Smooth muscle cell (in vitro differentiated cells): ENCODE results near the gene CAPNS2. TPM values are rescaled to one million over a fixed set of nuclear protein-coding genes. Genes with fewer than 3 reads are reported as not detected.

Experiments used
- DNase-seq: peaks from one replicate; lab custom pipeline; 2025; ENCODE audit not compliant: unreplicated experiment; lab: John Stamatoyannopoulos, UW
- H2AFZ ChIP-seq: fragments of 200-600 bp; sonication (generic); 2 replicates; pipeline ENCODE4 v1.6.0; 2016; ENCODE audit warnings: antibody characterized with exemption, low read depth, mild to moderate bottlenecking
- H3F3A ChIP-seq: fragments of 200-600 bp; sonication (generic); 2 replicates; pipeline ENCODE4 v1.6.0; 2017; ENCODE audit warnings: antibody characterized with exemption, low read depth
- H3K27ac ChIP-seq: fragments of 200-600 bp; sonication (generic); 2 replicates; pipeline ENCODE4 v1.5.1; 2016; ENCODE audit warnings: low read depth, mild to moderate bottlenecking
- H3K27me3 ChIP-seq: fragments of 200-600 bp; sonication (generic); 2 replicates; pipeline ENCODE4 v1.6.1; 2016; ENCODE audit warnings: low read depth, mild to moderate bottlenecking
- H3K36me3 ChIP-seq: fragments of 200-600 bp; sonication (generic); 2 replicates; pipeline ENCODE4 v1.5.1; 2016; ENCODE audit warnings: low read depth
- H3K4me1 ChIP-seq: fragments of 200-600 bp; sonication (generic); 2 replicates; pipeline ENCODE4 v1.5.1; 2016; ENCODE audit warnings: low read depth
- H3K4me2 ChIP-seq: fragments of 200-600 bp; sonication (generic); 2 replicates; pipeline ENCODE4 v1.6.0; 2016; ENCODE audit warnings: mild to moderate bottlenecking
- H3K4me3 ChIP-seq: fragments of 200-600 bp; sonication (generic); 2 replicates; pipeline ENCODE4 v1.5.1; 2016; ENCODE audit warnings: mild to moderate bottlenecking
- H3K79me2 ChIP-seq: fragments of 200-600 bp; sonication (generic); 2 replicates; pipeline ENCODE4 v1.6.0; 2016; ENCODE audit warnings: low read depth, mild to moderate bottlenecking
- H3K9ac ChIP-seq: fragments of 200-600 bp; sonication (generic); 2 replicates; pipeline ENCODE4 v1.6.0; 2016; ENCODE audit warnings: low read depth
- H3K9me3 ChIP-seq: fragments of 200-600 bp; sonication (generic); replicated peaks from 2 replicates; pipeline ENCODE4 v1.5.1; 2016; ENCODE audit warnings: low read depth
- H4K20me1 ChIP-seq: fragments of 200-600 bp; sonication (generic); 2 replicates; pipeline ENCODE4 v1.6.0; 2016; ENCODE audit warnings: low read depth
- WGBS: methylation state at CpG from one replicate; pipeline ENCODE4 v1.1.7; 2016; ENCODE audit warnings: low lambda C conversion rate; 5-methylcytosine and 5-hydroxymethylcytosine counted together
- polyA plus RNA-seq: library from polyadenylated mRNA; unstranded; fragments of >200 nt; fragmentation: Nextera tagmentation; extraction: Ambion mirVana; gene quantifications from 2 replicates; pipeline ENCODE4 v1.2.1, GENCODE V29; 2016
- total RNA-seq: library from RNA; depleted of rRNA; stranded (reverse); fragments of >200 nt; gene quantifications from 2 replicates; pipeline ENCODE4 v1.2.3, GENCODE V29; 2014
- TF ChIP-seq, protein P1 (sequence below): fragments of 200-600 bp; sonication (generic); IDR thresholded peaks from 2 replicates; pipeline ENCODE4 v1.5.1; 2017; ENCODE audit warnings: borderline replicate concordance, mild to moderate bottlenecking, antibody characterized with exemption; ENCODE audit not compliant: insufficient read depth, poor library complexity, severe bottlenecking

Gene CAPNS2
- total and polyA plus RNA-seq, 2 experiments from 2014 or later: 3.0 to 10.4 TPM

DNA sequence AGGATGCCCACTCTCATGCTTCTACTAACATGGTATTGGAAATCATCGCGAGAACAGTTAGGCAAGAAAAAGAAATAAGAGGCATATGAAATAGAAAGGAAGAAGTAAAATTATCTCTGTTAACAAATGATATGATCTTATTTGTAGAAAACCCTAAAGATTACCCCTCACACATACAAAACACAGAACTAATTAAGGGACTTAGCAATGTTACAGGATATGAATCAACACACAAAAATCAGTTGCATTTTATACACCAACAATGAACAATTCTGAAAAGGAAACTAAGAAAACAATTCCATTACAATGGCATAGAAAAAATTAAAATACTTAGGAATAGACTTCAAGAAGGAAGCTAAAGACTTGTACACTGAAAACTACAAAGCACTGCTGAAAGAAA is 2.7 kb upstream of the CAPNS2 start:
- Histone ChIP-seq H3K4me2 (no peak overlapping the region), H3F3A (peaks cover 2% of the 10 kb centered on the region), H3K4me1 (no peaks in the 10 kb centered on the region), H4K20me1 (no peaks in the 10 kb centered on the region), H2AFZ (no peak overlapping the region), H3K27me3 (no peaks in the 10 kb centered on the region), H3K79me2 (no peaks in the 10 kb centered on the region), H3K4me3 (no peak overlapping the region), H3K9ac (no peak overlapping the region), H3K36me3 (no peaks in the 10 kb centered on the region), H3K27ac (no peak overlapping the region), H3K9me3 (no peaks in the 10 kb centered on the region)
- TF ChIP-seq, protein P1, sequence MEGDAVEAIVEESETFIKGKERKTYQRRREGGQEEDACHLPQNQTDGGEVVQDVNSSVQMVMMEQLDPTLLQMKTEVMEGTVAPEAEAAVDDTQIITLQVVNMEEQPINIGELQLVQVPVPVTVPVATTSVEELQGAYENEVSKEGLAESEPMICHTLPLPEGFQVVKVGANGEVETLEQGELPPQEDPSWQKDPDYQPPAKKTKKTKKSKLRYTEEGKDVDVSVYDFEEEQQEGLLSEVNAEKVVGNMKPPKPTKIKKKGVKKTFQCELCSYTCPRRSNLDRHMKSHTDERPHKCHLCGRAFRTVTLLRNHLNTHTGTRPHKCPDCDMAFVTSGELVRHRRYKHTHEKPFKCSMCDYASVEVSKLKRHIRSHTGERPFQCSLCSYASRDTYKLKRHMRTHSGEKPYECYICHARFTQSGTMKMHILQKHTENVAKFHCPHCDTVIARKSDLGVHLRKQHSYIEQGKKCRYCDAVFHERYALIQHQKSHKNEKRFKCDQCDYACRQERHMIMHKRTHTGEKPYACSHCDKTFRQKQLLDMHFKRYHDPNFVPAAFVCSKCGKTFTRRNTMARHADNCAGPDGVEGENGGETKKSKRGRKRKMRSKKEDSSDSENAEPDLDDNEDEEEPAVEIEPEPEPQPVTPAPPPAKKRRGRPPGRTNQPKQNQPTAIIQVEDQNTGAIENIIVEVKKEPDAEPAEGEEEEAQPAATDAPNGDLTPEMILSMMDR: no peak
- 100% methylated on average over 2 of the region's 2 CpGs for WGBS
- DNase-seq: no peak

DNA sequence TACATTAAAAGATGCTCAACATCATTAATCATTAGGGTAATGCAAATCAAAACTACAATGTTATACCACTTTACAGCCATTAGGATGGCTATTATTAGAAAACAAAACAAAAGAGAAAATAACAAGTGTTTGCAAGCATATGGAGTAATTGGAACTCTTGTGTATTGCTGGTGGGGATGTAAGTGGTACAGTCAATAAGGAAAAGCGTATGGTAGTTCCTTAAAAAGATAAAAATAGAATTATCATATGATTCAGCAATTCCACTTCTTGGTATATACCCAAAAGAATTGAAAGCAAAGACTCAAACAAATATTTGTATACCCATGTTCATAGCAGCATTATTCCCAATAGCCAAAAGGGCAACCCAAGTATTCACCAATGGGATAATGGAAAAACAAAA is 1.4 kb upstream of the CAPNS2 start:
- TF ChIP-seq, protein P1: no peak
- no peak overlapping the region for H3K9ac ChIP-seq
- no peak overlapping the region for H3K4me3 ChIP-seq
- 100% methylated on average over 1 of the region's 1 CpG for WGBS
- no peaks in the 10 kb centered on the region for H3K9me3 ChIP-seq
- no peak overlapping the region for H2AFZ ChIP-seq
- H3K79me2 ChIP-seq: no peaks in the 10 kb centered on the region
- H3F3A ChIP-seq: no peaks in the 10 kb centered on the region
- H3K4me2 ChIP-seq: no peak overlapping the region
- H3K4me1 ChIP-seq: no peaks in the 10 kb centered on the region
- H4K20me1 ChIP-seq: no peaks in the 10 kb centered on the region
- no peaks in the 10 kb centered on the region for H3K36me3 ChIP-seq
- DNase-seq: no peak
- no peaks in the 10 kb centered on the region for H3K27me3 ChIP-seq
- no peak overlapping the region for H3K27ac ChIP-seq

DNA sequence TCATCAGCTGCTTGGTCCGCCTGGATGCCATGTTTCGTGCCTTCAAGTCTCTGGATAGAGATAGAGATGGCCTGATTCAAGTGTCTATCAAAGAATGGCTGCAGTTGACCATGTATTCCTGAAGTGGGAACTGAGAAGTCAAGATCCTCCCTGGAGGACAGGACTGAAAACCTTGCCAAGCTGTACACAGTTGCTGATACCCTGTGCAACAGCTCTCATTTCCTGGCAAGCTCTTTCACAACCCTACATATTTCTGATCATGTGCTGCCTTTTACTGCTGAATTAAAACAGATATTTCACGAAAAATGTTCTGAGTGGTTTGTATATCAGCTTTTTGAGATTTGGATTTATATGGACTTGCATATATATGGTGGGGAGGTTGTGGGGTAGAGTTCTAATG is 898 bp downstream of the CAPNS2 start:
- no peaks in the 10 kb centered on the region for H3K27me3 ChIP-seq
- H3F3A ChIP-seq: no peaks in the 10 kb centered on the region
- H3K27ac ChIP-seq: peak overlapping the region; percentile 43
- H3K4me2 ChIP-seq: peak overlapping the region; percentile 45
- no peak overlapping the region for H3K4me3 ChIP-seq
- H2AFZ ChIP-seq: no peak overlapping the region
- H3K79me2 ChIP-seq: no peaks in the 10 kb centered on the region
- no peaks in the 10 kb centered on the region for H4K20me1 ChIP-seq
- WGBS: 81% methylated on average over 3 of the region's 3 CpGs
- no peak for DNase-seq
- H3K36me3 ChIP-seq: no peaks in the 10 kb centered on the region
- H3K9me3 ChIP-seq: no peaks in the 10 kb centered on the region
- TF ChIP-seq, protein P1: no peak
- no peaks in the 10 kb centered on the region for H3K4me1 ChIP-seq
- H3K9ac ChIP-seq: peak overlapping the region; percentile 6

DNA sequence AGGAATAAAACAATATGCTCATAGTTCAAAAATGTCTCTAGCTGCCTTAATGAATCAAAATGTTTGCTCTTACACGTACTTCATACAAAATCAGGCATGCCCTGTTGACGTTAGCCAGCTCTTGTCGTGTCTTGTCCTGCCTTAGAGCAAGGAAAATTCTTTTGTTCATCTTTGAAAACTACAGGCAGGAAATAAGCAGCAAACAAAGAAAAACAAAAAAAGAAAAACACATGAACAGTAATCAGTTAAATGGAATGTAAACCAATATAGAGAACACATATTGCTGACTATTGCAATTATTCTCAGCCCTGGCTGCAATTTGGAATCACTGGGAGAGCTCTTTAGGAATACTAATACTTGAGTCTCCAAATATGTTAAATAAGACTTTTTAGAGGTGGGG is 1.7 kb downstream of the CAPNS2 start:
- H2AFZ ChIP-seq: no peak overlapping the region
- peak overlapping the region; percentile 1 for H3K4me3 ChIP-seq
- H3K27ac ChIP-seq: peak overlapping the region; percentile 43
- TF ChIP-seq, protein P1: no peak
- 53% methylated on average over 3 of the region's 3 CpGs for WGBS
- H3K36me3 ChIP-seq: no peaks in the 10 kb centered on the region
- H3K4me2 ChIP-seq: peak overlapping the region; percentile 45
- no peaks in the 10 kb centered on the region for H3K9me3 ChIP-seq
- H3F3A ChIP-seq: no peaks in the 10 kb centered on the region
- H3K4me1 ChIP-seq: no peaks in the 10 kb centered on the region
- H3K27me3 ChIP-seq: no peaks in the 10 kb centered on the region
- H3K9ac ChIP-seq: peak overlapping the region; percentile 6
- H4K20me1 ChIP-seq: no peaks in the 10 kb centered on the region
- DNase-seq: no peak
- no peaks in the 10 kb centered on the region for H3K79me2 ChIP-seq
